Ramos (cell line): Measurements from ENCODE around the gene ADAMTS17.

Experiments used
- in situ Hi-C: fragments of 300-500 bp; cut with MboI; formaldehyde crosslinking; loops from one replicate; pipeline ENCODE4 v1.14.3; 2022; ENCODE audit warnings: low sequenced_read_pairs; ENCODE audit not compliant: unreplicated experiment

Gene ADAMTS17

GRCh38 chr15:100042558-100042957, 299.2 kb downstream of the ADAMTS17 start:
- in situ Hi-C loops, result no loop called here

GRCh38 chr15:100041127-100041828, 300.5 kb downstream of the ADAMTS17 start:
- in situ Hi-C loops, result no loop called here

- in situ Hi-C loops, result no loop called here
Observed at GRCh38 chr15:100039994-100040393, 301.8 kb downstream of the ADAMTS17 start.

- in situ Hi-C loops, result no loop called here
Observed at GRCh38 chr15:100038736-100039135, 303.0 kb downstream of the ADAMTS17 start.

GRCh38 chr15:100037901-100038300, 303.9 kb downstream of the ADAMTS17 start:
- in situ Hi-C loops, result no loop called here

GRCh38 chr15:100036015-100036414, 305.8 kb downstream of the ADAMTS17 start:
- in situ Hi-C loops, result no loop called here

GRCh38 chr15:100034191-100034590, 307.6 kb downstream of the ADAMTS17 start:
- in situ Hi-C loops, result no loop called here

GRCh38 chr15:100033140-100033857, 308.5 kb downstream of the ADAMTS17 start:
- in situ Hi-C loops, result no loop called here

GRCh38 chr15:100032358-100033085, 309.3 kb downstream of the ADAMTS17 start:
- in situ Hi-C loops, result no loop called here

- in situ Hi-C loops, result no loop called here
Observed at GRCh38 chr15:100031665-100032357, 310.0 kb downstream of the ADAMTS17 start.

GRCh38 chr15:100030586-100031229, 311.1 kb downstream of the ADAMTS17 start:
- in situ Hi-C loops, result no loop called here

GRCh38 chr15:100029868-100030479, 311.8 kb downstream of the ADAMTS17 start:
- in situ Hi-C loops, result no loop called here

GRCh38 chr15:100029045-100029444, 312.7 kb downstream of the ADAMTS17 start:
- in situ Hi-C loops, result no loop called here

GRCh38 chr15:100026041-100026440, 315.7 kb downstream of the ADAMTS17 start:
- in situ Hi-C loops, result no loop called here

- in situ Hi-C loops, result no loop called here
Observed at GRCh38 chr15:100022806-100023205, 319.0 kb downstream of the ADAMTS17 start.

GRCh38 chr15:100022391-100022790, 319.4 kb downstream of the ADAMTS17 start:
- in situ Hi-C loops, result no loop called here

- in situ Hi-C loops, result no loop called here
Observed at GRCh38 chr15:100021653-100022052, 320.1 kb downstream of the ADAMTS17 start.

GRCh38 chr15:100020614-100021013, 321.2 kb downstream of the ADAMTS17 start:
- in situ Hi-C loops, result no loop called here

GRCh38 chr15:100020189-100020588, 321.6 kb downstream of the ADAMTS17 start:
- in situ Hi-C loops, result no loop called here

GRCh38 chr15:100019601-100020000, 322.2 kb downstream of the ADAMTS17 start:
- in situ Hi-C loops, result no loop called here
